HT-29 (cell line): ENCODE measurements around the gene EDN2. TPM values are rescaled to one million over a fixed set of nuclear protein-coding genes. Genes with fewer than 3 reads are reported as not detected.

Experiments used
- DNase-seq: peaks from one replicate; pipeline ENCODE4 v3.0.0-alpha.2; 2015; ENCODE audit warnings: low spot score
- total RNA-seq: library from RNA; depleted of rRNA; stranded (reverse); fragments of >200 nt; shearing (Covaris generic); gene quantifications from 2 replicates; pipeline ENCODE4 v1.2.3, GENCODE V29; 2014

Gene EDN2
- total RNA-seq, 1 experiment from 2014 or later = 0.46 TPM

DNA sequence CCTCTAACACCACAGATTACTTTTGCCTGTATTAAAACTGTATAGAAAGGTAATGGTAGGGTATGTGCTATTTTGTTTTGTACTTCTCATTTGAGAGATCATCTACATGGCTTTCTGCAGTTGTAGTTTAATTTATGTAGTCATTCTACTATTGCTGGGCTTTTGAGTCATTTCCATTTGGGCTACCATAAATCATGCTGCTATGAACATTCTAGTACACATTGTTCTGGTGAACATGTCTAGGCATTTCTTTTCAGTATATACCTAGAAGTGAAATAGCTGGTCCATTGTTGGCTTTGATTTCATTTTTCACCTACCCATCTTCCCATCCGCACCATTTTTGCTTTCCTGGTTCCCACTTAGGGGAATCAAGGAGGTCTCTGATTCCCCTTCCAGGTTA, 18.7 kb downstream of the EDN2 start:
- DNase-seq = no peak

GRCh38 chr1:41464885-41465284, 19.6 kb downstream of the EDN2 start:
- no peak for DNase-seq

DNA sequence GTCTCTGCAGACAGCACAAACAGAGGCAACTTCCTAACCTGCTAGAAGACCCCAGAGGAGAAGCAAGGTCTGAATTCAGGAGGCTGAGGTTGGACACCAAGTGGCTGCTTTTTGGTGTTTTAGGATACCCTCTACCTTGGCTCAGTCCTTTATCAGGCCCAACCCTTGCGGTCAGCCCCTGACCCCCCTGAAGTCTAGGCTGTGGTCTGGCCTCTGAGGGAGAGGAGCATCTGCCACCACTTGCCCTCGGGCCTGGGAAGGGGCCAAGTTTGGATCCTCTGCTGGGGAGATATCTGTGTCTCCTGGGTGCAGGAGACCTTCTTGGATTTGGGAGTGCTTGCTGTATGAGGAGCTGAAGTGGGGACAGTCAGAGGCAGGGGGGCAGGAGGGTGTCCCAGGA, 21.0 kb downstream of the EDN2 start:
- no peak for DNase-seq

GRCh38 chr1:41462680-41463004, 21.8 kb downstream of the EDN2 start:
- no peak for DNase-seq

- DNase-seq = no peak
Measured at GRCh38 chr1:41461790-41462679, 22.4 kb downstream of the EDN2 start.

GRCh38 chr1:41456847-41457540, 27.5 kb downstream of the EDN2 start:
- no peak for DNase-seq

- DNase-seq = no peak
Measured at GRCh38 chr1:41455479-41456332, 28.8 kb downstream of the EDN2 start.

- peak; percentile 31 for DNase-seq
Measured at GRCh38 chr1:41454406-41454805, 30.1 kb downstream of the EDN2 start.

DNA sequence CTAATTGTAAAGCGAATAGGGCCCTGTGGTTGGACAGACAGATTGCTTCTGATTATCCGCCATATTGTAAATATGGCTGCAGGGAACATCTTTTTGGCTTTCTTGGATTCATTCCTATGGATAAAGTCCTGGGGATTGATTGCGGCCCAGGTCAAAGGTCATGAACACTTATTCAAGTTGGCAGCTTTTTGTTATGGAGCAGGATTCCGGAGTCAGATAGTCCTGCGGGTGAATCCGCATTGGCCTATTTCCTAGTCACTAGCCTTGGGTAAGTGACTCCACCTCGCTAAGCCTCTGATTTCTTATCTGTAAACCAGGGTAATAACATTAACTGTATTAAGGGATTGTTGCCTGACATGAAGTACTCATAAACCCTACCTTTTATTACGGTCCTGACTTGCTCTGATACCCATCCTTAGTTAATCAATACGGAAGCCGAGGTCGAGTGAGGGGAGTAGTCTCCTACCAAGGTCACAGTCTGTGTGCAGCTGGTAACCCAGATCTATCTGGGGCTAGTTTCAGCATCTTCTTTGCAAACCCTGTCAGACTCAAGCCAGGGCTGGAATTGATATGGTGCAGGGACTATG, 31.7 kb downstream of the EDN2 start:
- no peak for DNase-seq

DNA sequence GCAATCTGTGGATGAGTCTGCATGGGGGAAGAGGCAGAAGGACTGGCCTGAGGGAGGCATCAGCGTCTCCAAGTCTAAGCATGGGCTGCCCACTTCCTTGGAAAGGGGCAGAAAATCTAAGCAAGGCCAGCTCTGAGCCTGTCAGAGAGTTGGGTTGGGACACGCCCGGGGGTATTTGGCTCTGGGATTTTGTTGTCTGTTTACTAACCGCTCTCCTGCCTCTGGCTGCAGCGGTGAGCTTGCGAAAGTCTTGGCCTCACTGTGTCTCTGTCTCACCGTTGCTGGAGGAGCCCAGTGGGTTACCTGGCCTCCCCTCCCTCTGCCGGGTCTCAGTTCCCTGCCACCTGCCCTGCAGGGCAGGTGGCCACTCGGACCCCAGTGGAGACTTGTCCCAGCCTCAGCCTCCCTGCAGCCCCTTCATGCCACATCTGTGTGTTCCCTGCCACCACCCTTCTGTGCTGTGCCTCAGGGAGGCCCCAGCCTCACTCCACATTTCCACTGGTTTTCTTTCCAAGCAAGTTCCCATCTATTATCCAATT, 33.7 kb downstream of the EDN2 start:
- DNase-seq = no peak

DNA sequence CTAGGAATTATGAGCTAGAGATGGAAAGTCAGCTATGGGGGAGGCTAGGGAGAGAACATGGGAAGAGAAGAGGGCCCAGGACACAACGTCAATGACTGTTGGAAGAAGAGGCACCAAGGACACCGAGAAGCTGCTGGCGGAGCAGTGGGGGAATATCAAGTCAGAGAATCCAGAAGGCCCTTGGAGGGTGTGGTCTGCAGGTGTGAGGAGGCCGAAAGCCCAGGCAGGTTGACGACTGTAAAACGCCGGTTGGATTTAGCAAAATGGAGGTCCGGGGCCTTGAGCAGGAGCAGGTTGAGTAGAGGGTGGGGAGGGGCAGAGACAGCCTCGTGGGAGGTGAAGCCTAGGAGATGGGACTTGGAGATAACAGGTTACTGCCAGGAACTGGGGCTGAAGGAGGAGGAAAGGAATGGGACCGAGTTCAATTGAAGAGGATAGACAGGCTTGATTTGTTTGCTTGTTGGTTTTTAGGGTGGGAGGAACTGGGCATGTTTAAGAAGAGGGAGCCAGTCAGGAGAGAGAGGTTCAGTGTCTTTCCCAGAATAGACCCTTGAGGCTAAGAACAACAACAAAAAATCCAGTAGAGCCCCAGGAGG, 35.1 kb downstream of the EDN2 start:
- DNase-seq = no peak

DNA sequence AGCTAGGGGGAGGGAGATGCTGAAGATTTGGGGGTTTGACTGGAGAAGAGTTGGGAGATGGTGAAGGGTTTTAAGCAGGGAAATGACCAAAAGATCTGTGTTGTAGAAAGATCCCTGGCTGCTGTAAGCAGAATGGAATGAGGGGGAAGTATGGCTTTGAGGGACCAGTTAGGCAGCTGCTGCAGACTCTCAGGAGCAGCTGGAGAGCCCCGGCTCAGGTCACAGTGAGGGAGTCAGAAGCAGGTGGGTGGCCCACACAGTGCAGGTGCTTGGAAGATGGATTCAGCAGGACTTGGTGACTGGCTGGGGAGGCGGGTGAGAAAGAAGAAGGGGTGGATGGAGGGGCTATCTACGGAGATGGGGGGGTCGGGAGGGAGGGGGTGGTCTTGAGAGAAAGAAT, 35.7 kb downstream of the EDN2 start:
- DNase-seq = no peak

- DNase-seq = no peak
Measured at GRCh38 chr1:41447995-41448770, 36.3 kb downstream of the EDN2 start.

DNA sequence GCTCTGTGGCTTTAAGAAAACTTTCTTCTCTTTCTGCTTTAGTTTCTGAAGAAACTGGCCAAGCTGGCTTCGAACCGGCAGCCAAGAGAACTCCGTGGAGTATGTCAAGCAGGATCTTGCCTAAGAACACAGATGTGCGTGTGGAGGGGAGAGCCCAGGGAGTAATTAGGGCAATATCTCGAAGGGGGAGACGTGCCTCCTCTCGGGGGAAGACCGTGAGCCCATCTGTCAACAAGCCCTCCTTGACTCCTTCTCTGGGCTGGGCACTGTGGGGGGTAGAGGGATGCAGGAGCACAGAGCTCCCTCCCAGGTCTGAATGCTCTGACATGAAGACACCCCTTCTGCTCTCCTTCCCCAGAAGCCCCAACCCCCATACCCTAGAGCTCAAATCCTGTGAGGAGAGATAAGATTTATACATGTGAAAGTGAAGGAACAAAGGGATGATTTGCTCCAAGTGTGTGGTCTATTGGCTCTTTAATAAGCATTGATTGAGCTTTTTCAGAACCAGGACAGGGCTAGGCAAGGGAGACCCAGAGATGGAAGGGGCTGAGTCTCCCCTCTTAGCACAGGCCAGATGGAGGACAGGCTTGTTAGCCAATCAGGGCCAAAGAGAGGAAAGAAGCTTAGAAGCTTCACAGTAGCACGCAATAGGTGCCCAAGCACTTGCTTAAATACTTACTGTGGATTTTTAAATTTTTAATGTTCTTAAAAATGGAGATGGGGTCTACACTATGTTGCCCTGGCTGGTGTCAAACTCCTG, 37.5 kb downstream of the EDN2 start:
- DNase-seq = no peak

GRCh38 chr1:41444785-41445184, 39.7 kb downstream of the EDN2 start:
- no peak for DNase-seq

DNA sequence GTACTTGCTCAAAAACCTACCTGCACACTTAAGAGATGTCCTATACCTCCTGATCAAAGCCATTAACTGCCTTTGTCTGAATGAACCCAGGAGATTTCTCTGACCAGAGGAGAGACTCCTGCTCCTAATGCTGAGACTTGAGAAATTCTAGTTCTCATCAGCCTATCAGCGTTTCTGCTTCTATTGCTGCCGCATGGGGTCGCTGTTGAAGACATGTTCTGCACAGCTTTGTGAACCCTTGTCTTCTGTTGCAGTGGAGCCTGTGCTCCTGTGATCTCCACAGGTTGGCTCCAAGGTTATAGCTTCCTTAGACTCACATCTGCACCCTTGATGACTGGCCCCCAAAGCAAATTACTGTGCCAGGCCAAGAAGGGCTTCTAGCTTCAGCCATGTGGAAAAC, 40.2 kb downstream of the EDN2 start:
- DNase-seq = no peak

DNA sequence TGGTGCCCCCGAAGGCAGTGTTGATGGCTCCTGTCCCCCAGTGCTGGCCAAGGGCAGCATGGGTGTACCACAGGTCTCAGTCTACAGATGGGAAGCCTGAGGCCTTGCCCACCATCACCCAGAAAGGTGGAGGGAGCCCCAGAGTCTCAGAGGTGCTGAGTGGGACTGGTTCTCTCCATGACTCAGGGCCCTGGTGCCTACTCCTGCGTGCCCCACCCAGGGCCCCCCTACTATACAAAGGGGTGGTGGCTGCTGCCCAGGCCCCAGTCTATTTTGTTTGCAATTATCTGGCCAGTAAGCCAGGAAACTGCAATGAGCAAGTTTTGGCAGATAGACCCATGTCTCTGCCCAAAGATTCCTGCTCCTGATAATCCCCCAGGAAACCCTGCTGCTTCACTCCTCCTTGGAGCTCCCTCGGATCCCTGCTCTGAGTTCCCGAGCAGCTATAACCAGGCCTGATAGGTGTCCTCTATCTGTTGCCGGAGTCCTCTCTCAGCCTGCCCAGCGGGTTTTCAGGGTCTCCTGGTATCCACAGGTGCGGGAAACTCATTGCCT, 41.7 kb downstream of the EDN2 start:
- DNase-seq = no peak

GRCh38 chr1:41440321-41441085, 44.0 kb downstream of the EDN2 start:
- no peak for DNase-seq

GRCh38 chr1:41439234-41439633, 45.2 kb downstream of the EDN2 start:
- DNase-seq = no peak
